NCI-H1930 (cell line): ENCODE results near the gene SLC31A2.
A peak's percentile ranks its signal among the peaks of the same experiment; 100 is the strongest.
"Not testable (repeated sequence)": the region's sequence is repeated elsewhere in the genome, so short reads cannot be mapped to it uniquely, and the experiment has no call there.

Source experiments
- DNase-seq, 2 experiments: peaks; one replicate each; lab custom pipeline; 2025; lab: John Stamatoyannopoulos, UW

SLC31A2 gene, protein sequence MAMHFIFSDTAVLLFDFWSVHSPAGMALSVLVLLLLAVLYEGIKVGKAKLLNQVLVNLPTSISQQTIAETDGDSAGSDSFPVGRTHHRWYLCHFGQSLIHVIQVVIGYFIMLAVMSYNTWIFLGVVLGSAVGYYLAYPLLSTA

DNA sequence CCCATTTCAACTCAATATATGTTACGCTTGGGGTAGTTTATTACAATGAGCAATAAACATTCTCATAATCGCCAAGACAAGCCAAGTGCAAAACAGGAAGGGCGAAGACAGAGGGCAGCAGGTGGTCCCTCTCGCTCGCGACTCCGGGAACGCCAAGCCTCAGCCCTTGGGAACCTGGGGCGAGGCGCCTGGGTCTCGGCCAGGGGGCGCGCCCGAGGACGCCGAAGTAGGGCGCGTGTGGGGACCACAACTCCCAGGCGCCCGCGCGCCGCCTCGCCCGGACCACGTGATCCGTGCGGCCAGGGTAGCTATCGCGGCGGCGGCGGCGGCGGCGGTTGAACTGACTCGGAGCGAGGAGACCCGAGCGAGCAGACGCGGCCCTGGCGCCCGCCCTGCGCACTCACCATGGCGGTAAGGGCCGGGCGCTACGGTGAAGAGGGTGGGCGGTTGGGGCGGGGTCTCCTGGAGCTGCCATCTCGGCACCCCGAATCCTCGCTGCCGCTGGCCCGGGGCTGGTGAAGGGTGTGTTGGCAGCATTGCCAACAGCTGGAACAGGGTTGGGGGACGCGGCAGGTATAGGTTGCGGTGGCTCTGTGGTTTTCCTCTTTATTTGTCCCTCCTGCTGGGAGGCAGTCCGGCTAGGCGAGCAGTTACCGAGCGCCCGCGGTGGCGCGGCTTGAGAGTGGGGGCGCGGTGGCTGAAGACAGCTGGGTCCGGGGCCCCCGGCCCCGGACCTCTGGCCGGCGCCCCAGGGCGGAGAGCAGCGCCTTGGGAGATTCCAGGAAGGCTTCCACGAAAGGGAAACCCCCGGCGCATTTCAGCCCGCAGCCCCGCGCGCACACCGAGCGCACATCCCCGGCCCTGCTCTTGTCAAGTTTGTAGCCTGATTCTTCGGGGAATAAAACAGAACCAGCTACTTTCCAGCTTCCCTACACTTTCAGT is at the start of gene SLC31A2:
Gene SLC31A2, plus strand, starts transcription at position 338 of the 942 bp plus-strand sequence. Its CDS starts 68 bp downstream, at position 406.
- DNase-seq: peak; percentile 78 to 80

DNA sequence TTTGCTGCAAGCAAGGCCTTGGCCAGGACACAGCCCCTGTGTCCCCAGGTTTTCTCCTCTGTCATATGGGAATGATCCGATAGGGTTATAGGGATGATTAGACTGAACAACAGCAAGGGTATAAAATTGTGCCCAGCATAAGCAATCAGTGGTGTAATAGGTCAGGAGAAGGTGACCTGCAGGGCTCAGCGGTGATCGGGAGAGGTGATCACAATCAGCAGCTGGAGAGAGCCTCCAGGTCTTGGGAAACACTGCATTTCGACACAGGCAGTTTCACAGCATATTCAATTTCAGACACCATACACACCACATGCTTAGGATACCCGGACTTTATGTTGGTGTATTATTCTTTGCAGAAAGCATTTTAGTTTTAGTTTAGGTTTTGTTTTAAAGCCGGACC is 45.5 kb upstream of the SLC31A2 start:
- not testable (repeated sequence) for DNase-seq

DNA sequence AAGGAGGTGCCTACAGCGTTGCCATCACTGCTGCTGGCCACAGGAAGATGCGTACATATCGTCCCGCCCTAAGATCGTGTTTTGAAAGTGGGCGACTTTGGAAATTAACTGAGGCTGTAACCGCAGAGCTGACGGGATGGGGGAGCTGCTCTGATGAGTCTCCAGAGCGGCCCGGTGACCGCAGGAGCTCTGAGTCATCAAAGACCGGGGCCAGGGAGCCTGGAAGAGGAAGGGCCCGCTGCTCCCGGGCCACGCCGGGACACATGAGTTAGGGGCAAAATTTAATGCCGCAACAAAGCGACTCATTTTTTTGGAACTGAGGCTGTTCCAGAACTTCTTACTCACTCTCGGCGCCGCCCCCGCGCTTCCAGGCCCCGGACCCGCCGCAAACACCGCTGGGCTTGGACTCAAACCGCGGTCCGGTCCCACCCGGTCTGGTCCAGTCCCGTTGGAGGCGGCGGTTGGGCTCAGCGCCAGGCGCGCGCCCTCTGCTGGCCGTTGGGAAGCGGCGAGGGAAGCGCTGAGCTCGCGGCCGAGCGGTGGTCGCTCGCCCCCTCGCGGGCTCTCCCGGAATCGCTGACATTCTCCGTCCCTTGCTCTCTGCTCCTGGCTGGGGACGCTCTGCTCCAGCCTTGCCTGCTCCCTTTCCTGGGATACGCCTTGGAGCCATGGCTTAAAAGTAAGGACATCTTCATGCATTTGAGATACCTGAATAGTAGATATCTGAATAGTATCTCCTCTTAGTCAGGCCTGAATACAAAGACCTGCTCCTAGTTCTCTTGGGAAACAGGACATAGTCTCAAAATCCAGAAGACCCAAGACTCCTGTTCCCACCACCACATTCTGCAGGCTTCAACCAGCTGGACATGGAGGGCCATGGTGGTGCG is 39.5 kb upstream of the SLC31A2 start:
- DNase-seq: peak in 1 of 2 experiments; percentile 20

DNA sequence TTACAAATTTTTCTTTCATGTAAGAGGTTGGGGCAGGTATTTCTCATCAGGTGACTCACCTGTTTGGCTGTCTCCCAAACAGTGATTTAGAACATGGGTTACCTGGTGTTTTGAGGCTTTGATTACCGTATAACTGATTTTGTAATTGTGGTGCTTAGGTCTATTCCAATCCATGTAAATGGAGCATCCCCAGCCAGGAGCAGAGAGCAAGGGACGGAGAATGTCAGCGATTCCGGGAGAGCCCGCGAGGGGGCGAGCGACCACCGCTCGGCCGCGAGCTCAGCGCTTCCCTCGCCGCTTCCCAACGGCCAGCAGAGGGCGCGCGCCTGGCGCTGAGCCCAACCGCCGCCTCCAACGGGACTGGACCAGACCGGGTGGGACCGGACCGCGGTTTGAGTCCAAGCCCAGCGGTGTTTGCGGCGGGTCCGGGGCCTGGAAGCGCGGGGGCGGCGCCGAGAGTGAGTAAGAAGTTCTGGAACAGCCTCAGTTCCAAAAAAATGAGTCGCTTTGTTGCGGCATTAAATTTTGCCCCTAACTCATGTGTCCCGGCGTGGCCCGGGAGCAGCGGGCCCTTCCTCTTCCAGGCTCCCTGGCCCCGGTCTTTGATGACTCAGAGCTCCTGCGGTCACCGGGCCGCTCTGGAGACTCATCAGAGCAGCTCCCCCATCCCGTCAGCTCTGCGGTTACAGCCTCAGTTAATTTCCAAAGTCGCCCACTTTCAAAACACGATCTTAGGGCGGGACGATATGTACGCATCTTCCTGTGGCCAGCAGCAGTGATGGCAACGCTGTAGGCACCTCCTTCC is 37.9 kb upstream of the SLC31A2 start:
- DNase-seq: peak in 1 of 2 experiments; percentile 10

DNA sequence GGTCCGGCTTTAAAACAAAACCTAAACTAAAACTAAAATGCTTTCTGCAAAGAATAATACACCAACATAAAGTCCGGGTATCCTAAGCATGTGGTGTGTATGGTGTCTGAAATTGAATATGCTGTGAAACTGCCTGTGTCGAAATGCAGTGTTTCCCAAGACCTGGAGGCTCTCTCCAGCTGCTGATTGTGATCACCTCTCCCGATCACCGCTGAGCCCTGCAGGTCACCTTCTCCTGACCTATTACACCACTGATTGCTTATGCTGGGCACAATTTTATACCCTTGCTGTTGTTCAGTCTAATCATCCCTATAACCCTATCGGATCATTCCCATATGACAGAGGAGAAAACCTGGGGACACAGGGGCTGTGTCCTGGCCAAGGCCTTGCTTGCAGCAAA is 32.0 kb upstream of the SLC31A2 start:
- DNase-seq: not testable (repeated sequence)

DNA sequence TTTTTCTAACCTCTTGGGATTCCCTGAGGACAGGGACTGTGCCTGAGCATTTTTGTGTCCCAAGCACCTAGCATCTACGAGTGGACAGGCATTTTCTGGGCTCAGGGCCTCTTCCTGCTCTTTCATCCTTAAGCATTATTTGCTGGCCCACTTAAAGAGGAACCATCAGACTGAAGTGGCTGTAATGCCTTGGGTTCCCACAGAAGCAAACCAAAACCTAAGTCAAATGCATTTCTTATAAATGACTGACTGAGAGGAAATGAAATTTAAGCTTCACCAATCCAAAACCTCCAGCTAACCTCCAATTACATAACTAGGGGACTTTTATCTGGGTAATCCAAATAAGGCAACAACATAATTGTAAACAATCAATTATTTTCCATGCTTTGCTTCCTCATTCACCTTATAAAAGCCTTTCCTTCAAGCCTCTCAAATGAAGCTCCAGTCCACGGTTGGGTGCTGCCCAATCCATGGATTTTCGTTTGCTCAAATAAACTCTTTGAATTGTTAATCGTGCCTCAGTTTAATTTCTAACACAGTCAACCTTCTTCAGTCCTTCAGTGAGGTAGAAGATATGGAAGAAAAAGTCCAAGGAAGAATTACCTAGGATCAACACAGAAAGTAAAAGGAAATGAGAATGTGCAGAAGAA is 25.3 kb upstream of the SLC31A2 start:
- DNase-seq: no peak

DNA sequence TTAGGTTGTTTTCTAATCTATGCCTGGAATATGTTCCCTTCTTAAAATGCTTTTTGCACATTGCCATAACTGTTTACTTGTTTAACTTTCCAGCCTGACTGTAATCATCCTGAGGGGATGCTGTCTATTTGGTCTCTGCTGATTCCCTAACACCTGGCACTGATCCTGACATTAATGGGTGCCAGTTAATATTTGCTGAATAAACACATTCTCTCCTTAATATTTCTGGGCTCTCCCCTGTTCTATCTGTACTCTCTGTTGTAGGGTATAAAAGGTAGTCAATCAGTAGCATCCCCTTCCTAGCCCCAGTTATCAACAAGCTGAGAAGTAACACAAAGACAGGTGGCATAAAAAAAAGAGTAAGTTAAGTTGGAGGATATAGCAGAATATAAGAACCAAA is 21.3 kb upstream of the SLC31A2 start:
- no peak for DNase-seq

DNA sequence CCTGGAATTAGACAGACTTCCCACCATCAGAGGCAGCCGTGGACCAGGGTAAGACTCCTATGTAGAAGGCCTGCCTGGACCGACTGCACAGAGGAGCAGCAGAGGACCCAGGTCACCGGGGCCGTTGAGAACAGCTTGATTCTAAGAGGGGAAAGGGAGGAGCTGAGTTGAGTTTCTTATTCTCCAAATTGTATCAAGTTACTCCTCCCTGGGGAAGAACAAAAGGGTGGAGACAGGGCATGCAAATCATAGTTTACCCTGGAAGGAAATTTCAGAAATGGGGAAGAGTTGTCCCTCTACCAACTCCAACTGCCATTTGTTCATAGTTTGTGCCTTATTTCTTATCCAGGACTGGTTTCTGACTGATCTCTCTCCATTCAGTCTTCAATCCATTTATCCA is 20.9 kb upstream of the SLC31A2 start:
- DNase-seq: no peak

DNA sequence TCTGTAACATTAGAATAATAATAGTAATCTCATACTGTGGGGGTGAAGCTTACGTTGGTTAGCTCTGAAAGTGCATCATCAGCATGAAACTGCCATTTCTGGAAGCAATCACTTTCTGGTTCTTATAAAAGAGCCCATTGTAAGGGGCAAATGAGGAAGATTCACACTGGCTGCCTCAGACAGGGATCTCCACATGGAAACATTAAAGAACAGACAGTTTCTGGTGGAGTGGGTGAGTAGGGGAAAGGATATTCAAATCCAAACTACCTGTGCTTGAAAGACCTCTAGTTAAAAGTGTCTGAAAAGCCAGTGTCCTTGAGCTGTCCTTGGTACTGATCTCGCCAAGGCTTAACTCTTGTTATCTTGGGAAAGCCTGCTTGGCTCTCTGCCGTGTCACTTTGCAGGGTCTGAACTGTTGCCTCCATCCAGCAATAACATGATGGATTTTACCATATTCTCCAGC is 19.1 kb upstream of the SLC31A2 start:
- no peak for DNase-seq

DNA sequence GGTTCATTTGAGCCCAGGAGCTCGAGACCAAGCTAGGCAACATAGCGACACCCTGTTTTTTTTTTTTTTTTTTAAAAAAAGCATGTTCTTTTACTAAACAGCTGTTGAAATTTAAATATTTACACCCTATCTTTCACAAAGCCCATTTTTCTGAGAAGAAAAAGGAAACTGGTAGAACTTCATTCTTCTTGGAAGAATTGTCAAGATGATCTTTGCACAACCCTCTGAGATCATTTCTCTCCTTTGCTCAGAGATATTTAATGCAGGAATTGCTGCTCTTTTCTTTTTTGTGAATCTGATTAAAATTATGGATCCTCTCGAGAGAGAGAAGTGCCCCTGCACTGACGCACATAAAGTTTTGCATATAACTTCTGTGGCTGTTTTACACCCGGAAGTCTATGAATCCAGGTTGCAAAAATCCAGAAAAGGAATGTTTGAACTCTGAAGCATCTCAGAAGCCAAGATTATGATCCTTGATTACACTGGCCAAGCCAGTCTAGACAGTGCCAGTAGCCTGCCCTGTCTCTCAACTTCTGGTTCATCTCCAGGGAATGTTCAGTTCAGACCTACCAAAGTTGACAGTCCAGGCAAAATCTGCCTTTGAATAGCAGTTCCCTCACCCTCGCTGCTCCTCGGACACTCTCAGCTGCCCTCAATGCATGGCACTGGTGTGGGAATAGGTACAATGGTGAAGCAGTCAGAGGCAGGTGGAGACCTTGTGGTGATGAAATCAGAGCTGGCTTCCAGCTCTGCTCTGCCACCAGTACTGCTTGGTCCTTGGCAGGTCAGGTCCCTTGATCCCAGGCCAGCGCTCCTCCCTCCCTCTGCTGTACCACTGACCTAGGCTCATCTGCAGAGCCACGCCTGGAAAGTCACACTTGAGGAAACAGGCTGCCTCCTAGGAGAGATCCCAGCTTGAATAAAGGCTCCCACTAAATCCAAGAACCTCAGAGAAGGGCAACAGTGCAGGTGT is 13.3 kb upstream of the SLC31A2 start:
- DNase-seq: no peak

DNA sequence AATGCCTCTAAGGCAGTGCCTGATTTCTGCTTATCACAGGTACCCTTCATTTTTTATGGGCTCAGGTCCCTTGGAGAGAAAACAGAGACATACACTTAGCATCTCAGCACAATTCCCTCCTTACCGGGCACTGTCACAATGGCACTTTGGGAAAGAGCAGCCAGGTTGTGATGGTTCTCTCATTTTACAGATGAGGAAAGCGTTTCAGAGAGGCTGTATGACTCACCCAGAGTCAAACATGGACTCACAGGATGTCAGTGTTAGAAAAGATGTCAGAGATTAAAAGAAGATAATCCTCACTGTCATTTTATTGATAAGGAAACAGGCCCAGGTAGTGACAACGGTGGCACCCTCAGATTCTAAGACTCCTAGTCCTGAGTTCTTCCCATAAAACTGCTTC is 12.0 kb upstream of the SLC31A2 start:
- no peak for DNase-seq

DNA sequence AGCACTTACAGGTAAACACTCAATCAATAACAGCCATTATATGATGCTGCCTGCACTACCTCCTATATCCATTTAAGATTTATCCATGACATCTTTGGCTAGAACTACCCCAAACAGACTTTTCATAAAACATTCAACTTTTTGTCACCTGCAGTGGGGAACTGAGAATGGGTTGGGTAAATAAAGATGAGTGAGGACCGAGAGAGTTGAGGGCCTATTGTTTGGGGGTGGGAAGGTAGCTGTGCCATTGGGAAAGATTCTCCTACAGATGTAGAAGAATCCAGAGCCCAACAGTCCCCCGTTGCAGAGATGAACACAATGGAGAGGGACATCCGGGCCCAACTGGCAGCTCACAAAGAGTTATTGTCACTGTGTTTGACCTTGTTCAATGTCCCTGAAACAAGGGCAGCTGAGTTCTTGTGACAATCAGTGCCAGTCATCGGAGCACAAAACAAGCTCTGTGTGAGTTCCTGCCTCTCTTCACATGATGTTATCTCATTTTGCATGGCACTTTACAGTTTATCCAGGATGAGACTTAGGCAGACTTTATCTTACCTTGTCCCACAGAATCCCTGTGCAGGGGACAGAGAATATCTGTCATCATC is 11.5 kb upstream of the SLC31A2 start:
- no peak for DNase-seq

DNA sequence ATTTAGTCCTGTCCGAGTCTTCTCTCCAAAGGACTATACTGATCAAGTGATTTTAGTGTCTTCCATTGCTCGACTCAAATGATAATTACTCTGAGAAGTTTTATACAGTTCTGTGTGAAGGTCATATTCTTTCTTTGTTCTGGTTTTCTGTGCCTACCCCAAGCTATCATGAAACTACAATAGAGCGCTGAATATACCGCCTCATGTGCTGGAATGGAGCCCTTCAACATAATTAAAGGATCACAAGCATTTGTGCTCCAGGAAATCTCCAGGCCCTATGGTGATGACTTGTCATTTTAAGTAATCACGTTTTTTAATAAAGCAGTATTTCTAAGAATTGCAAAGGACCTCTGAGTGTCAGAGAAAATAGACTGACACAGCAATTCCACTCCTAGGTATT is 10.9 kb upstream of the SLC31A2 start:
- DNase-seq: no peak

DNA sequence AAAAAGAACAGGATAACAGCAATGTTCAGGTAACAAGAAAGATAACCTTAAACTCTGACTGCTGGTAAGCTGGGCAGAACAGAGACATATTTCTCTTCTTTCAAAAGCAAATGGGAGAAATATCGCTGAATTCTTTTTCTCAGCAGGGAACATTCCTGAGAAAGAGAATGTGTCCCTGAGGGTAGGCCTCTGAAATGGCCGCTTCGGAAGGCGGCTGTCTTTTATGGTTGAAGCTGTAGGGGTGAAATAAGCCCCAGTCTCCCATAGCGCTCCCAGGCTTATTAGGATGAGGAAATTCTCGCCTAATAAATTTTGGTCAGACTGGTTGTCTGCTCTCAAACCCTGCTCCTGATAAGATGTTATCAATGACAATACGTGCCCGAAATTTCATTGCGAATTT is 9.9 kb upstream of the SLC31A2 start:
- DNase-seq: not testable (repeated sequence)

DNA sequence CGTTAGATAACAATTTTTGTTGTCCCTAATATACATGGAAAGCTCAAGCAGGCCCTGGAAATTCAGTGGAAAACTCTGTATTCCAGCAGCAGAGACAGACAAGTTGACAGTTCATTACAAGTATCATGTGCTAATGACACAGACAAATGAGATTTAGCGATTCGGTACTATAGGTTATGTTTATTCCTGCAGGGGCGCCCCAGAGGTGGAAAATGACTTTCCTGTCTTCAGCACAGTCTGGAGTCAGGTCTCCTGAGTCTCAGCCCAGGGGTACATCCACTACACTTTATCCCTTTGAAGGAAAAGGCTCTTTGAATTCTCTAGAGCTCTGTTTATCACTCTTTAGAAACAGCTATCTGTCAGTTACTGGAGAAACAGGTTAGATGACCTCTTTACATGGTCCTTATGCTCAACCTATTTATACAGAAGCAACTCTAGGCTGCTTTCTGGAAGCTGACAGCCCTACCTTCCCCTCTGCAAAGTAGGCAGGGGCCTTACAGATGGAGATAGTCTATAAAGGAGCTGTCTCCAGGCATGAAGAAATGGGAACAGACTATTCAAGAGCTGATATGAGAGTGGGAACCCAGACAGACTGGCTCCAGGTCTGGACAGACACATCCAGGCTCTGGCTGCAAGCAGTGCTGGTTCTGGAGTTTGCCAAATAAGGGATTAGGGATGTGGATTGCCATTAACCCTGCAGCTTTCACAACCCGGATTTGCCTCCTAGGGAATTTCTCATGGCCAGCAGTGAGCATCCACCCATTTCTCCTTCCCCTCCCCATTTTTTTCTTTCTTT is 7.2 kb upstream of the SLC31A2 start:
- DNase-seq: no peak

DNA sequence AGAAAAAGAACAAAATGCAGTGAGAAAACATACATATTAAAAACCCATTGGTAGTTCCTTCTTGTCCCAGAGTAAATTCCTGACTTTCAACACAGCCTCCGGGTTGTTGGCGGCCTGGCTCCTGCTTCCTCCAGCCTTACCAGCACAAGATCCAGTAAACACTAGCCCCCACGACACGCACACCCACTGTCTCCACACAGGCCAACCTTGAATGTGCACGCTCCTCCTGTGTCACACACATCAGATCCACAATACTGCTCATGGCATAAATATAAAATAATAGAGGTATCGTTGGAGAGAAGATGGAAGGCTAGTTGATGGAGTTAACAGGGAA is 2.5 kb upstream of the SLC31A2 start:
- no peak for DNase-seq

DNA sequence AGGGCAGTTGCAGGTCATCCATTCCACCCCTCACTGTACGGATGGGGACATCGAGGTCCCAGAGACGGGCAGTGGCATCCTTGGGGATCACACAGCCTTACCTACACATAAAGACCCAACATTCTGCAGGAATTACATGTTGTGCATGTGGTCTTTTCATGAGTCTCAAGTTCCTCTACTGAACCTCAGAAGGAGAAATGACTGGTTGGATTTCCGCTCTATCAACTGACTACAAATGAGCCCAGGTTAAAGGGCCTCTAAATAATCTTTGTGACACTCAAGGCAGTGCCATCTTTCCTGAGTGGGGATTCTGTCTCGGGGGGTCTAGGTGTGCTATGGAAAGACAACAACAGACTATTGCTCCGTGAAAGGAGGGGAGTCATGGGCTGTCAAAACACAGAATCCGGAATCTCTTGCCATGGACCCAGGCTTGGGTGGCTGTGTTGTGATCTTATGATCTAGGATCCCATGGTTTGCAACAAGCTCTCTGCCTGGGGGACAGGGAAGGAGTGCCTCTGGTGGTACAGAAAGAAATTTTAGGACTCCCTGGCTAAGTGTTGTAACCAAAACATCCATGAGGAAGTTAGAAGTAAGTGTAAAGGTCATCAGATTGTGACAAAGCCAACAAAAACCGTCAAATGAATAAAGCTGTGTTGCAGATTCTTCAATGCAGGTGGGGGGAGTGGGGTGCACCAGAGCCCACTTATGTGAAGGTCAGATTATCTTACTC is 1.9 kb upstream of the SLC31A2 start:
- DNase-seq: no peak

DNA sequence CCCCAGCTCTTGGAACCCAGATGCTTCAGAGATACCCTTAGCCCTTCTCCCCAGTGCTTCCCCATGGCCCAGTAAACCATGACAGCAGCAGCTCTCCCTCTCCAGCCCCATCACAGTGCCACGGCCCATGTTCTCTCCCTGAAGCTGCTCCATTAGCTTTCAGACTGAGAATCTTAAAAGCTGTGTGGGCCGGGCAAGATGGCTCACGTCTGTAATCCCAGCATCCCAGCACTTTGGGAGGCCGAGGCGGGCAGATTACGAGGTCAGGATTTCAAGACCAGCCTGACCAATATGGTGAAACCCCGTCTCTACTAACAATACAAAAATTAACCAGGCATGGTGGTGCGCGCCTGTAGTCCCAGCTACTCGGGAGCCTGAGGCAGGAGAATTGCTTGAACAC is 1.2 kb upstream of the SLC31A2 start:
- DNase-seq: not testable (repeated sequence)
